HepG2 (cell line): ENCODE data around the gene RPLP2. TPM values are rescaled to one million over a fixed set of nuclear protein-coding genes. Genes with fewer than 3 reads are reported as not detected.

ENCODE experiments used
- CSRNP2 ChIP-seq: sonication (generic); formaldehyde crosslinking; conservative IDR thresholded peaks from 2 replicates; pipeline ENCODE4 v1.8.0; 2022; ENCODE audit warnings: low read depth, missing genetic modification reagents
- DBP ChIP-seq: sonication (generic); formaldehyde crosslinking; IDR thresholded peaks from 2 replicates; pipeline ENCODE4 v1.4.0; 2020; ENCODE audit warnings: missing genetic modification reagents; ENCODE audit errors: not compliant biosample characterization
- FOXO1 ChIP-seq: sonication (generic); formaldehyde crosslinking; IDR thresholded peaks from 2 replicates; pipeline ENCODE4 v1.4.0; 2020; ENCODE audit warnings: missing genetic modification reagents
- HNRNPLL ChIP-seq: fragments of 200-400 bp; formaldehyde crosslinking; IDR thresholded peaks from 2 replicates; pipeline ENCODE4 v1.6.1; 2017; ENCODE audit warnings: mild to moderate bottlenecking, low read depth, low read length; ENCODE audit not compliant: poor library complexity, severe bottlenecking
- MYC ChIP-seq: sonication (generic); formaldehyde crosslinking; IDR thresholded peaks from 2 replicates; pipeline ENCODE4 v1.9.0; 2021; ENCODE audit warnings: missing genetic modification reagents, borderline replicate concordance
- SMARCE1 ChIP-seq: fragments of 450-650 bp; IDR thresholded peaks from 2 replicates; pipeline ENCODE4 v1.6.1; 2017; ENCODE audit warnings: borderline replicate concordance
- SMYD3 ChIP-seq: sonication (generic); formaldehyde crosslinking; IDR thresholded peaks from 2 replicates; pipeline ENCODE4 v1.8.1; 2023; ENCODE audit warnings: mild to moderate bottlenecking, missing genetic modification reagents
- SP1 ChIP-seq, 2 experiments: fragments of 450-650 bp in 1 of 2; sonication (generic) in 1 of 2; formaldehyde crosslinking in 1 of 2; IDR thresholded peaks; 2 replicates each; pipeline versions ENCODE4 v1.4.0 to v1.6.1; 2016 to 2020; ENCODE audit warnings: missing genetic modification reagents in 1 of 2
- ZNF383 ChIP-seq: sonication (generic); formaldehyde crosslinking; IDR thresholded peaks from 2 replicates; pipeline ENCODE4 v1.4.0; 2020; ENCODE audit warnings: missing genetic modification reagents, mild to moderate bottlenecking, borderline replicate concordance
- ZNF546 ChIP-seq: sonication (generic); formaldehyde crosslinking; conservative IDR thresholded peaks from 2 replicates; pipeline ENCODE4 v1.8.1; 2023; ENCODE audit warnings: mild to moderate bottlenecking, missing genetic modification reagents
- ZNF784 ChIP-seq: sonication (generic); formaldehyde crosslinking; IDR thresholded peaks from 2 replicates; pipeline ENCODE4 v1.5.1; 2020; ENCODE audit warnings: missing genetic modification reagents, mild to moderate bottlenecking, borderline replicate concordance
- ZUFSP ChIP-seq: sonication (generic); formaldehyde crosslinking; IDR thresholded peaks from 2 replicates; pipeline ENCODE4 v1.9.0; 2021; ENCODE audit warnings: missing genetic modification reagents, mild to moderate bottlenecking, borderline replicate concordance
- polyA plus RNA-seq, 8 experiments: library from polyadenylated mRNA; depleted of rRNA in 3 of 8; stranded (reverse) in 7 of 8; unstranded in 1 of 8; fragments of >200 nt; fragmentation: Illumina TruSeq in 4 of 8; extraction: Trizol in 4 of 8; gene quantifications; 2 replicates each; pipeline versions ENCODE4 v1.2.1 to v1.2.3, GENCODE V29; 2011 to 2016; ENCODE audit warnings: low read depth in 4 of 8, missing spikeins in 1 of 8, mixed read lengths in 1 of 8; ENCODE audit not compliant: insufficient read depth in 1 of 8
- total RNA-seq, 5 experiments: library from RNA; depleted of rRNA; stranded (reverse); fragments of >200 nt; fragmentation: Illumina TruSeq; extraction: Trizol; gene quantifications; 2 replicates each; pipeline ENCODE4 v1.2.3, GENCODE V29; 2016; ENCODE audit warnings: low read depth in 1 of 5
- TF ChIP-seq, protein P1 (sequence below), 2 experiments: sonication (generic) in 1 of 2; formaldehyde crosslinking in 1 of 2; IDR thresholded peaks; 2 replicates each; pipeline versions ENCODE4 v1.6.1 to v1.9.0; 2014 to 2022; ENCODE audit warnings: antibody characterized with exemption in 1 of 2, borderline replicate concordance in 1 of 2, inconsistent platforms in 1 of 2, low read depth in 1 of 2, missing genetic modification reagents in 1 of 2

Gene RPLP2
- total and polyA plus RNA-seq, 2 of the 13 experiments (the other 11 are each of a cell fraction or from before 2014, with no cell fraction given) = 978 to 2,106 TPM

GRCh38 chr11:795634-796564 lies 13.9 kb upstream of the RPLP2 start (continued):
- TF ChIP-seq, protein P1, sequence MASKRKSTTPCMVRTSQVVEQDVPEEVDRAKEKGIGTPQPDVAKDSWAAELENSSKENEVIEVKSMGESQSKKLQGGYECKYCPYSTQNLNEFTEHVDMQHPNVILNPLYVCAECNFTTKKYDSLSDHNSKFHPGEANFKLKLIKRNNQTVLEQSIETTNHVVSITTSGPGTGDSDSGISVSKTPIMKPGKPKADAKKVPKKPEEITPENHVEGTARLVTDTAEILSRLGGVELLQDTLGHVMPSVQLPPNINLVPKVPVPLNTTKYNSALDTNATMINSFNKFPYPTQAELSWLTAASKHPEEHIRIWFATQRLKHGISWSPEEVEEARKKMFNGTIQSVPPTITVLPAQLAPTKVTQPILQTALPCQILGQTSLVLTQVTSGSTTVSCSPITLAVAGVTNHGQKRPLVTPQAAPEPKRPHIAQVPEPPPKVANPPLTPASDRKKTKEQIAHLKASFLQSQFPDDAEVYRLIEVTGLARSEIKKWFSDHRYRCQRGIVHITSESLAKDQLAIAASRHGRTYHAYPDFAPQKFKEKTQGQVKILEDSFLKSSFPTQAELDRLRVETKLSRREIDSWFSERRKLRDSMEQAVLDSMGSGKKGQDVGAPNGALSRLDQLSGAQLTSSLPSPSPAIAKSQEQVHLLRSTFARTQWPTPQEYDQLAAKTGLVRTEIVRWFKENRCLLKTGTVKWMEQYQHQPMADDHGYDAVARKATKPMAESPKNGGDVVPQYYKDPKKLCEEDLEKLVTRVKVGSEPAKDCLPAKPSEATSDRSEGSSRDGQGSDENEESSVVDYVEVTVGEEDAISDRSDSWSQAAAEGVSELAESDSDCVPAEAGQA (IDR thresholded peaks at IDR 0.05; ENCODE audit: low read depth) = no peak
- TF ChIP-seq, protein P1 (CRISPR knock-in tag; IDR thresholded peaks at IDR 0.05; ENCODE audit: borderline replicate concordance) = no peak
- TF ChIP-seq SMYD3 (CRISPR knock-in tag) (no peak), ZNF383 (CRISPR knock-in tag) (no peak), CSRNP2 (CRISPR knock-in tag) (no peak), ZUFSP (CRISPR knock-in tag) (no peak), SP1 (IDR thresholded peaks at IDR 0.05) (no peak), SP1 (CRISPR knock-in tag; IDR thresholded peaks at IDR 0.05) (no peak), ZNF546 (CRISPR knock-in tag) (no peak), SMARCE1 (no peak), MYC (peak; percentile 34; the same call in 1 of the 2 replicates), HNRNPLL (peak; percentile 26), ZNF784 (no peak), FOXO1 (CRISPR knock-in tag) (no peak; the same call in 1 of the 2 replicates), DBP (CRISPR knock-in tag) (no peak)
